ENCODE data around the gene CRNKL1. TPM values are rescaled to one million over a fixed set of nuclear protein-coding genes. Genes with fewer than 3 reads are reported as not detected.

The CRNKL1 gene
- total RNA-seq, 2 donors from 2014 or later = 22.0 to 27.1 TPM

DNA sequence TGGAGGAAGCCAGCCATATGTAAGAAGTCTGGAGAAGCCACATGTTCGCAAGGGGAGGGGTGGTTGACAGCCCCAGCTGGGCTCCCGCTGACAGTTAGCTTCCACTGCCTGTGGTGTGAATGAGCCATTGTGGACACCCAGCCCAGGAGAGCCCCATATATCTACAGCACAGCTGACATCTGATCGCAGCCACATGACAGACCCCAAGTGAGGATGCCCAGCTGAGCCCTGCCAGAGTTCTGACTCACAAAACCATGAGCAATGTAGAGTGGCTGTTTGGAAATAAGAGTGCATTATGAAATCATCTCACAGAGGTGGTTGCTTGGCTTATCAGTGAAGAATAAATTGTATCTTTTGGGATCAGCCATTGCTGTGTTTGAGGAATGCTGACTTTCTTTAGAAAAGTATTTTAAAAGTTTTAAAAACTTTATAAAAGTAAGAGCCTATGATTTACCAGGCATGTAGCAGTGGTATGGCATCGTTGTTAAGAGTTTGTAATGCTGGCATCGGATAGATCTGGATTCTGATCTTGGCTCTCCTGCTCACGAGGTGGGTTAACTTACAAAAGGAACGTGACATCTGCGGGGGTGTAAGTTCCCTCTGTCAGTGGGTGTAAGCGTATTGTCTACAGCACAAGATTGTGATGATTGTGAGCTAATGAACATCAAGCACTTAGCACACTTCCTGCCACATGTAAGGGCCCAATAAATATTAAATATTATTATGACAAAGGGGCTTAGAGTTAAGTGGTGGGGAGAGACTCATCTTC is 24.2 kb upstream of the CRNKL1 start:
- no peak overlapping the region for H3K27ac ChIP-seq
- H3K4me3 ChIP-seq = no peak overlapping the region
- no peak for TF ChIP-seq POLR2A (IDR thresholded peaks at IDR 0.05)
- TF ChIP-seq, protein P1, sequence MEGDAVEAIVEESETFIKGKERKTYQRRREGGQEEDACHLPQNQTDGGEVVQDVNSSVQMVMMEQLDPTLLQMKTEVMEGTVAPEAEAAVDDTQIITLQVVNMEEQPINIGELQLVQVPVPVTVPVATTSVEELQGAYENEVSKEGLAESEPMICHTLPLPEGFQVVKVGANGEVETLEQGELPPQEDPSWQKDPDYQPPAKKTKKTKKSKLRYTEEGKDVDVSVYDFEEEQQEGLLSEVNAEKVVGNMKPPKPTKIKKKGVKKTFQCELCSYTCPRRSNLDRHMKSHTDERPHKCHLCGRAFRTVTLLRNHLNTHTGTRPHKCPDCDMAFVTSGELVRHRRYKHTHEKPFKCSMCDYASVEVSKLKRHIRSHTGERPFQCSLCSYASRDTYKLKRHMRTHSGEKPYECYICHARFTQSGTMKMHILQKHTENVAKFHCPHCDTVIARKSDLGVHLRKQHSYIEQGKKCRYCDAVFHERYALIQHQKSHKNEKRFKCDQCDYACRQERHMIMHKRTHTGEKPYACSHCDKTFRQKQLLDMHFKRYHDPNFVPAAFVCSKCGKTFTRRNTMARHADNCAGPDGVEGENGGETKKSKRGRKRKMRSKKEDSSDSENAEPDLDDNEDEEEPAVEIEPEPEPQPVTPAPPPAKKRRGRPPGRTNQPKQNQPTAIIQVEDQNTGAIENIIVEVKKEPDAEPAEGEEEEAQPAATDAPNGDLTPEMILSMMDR (IDR thresholded peaks at IDR 0.05) = no peak
- no peaks in the 10 kb centered on the region for H3K36me3 ChIP-seq
- H3K27me3 ChIP-seq (replicated peaks; ENCODE audit: insufficient read depth) = no peaks in the 10 kb centered on the region
- no peaks in the 10 kb centered on the region for H3K9me3 ChIP-seq
- H3K4me1 ChIP-seq (replicated peaks) = no peaks in the 10 kb centered on the region
- 87% methylated on average over 9 of the region's 9 CpGs for WGBS
- intact Hi-C loops (cut with DNase I) = no loop called here
- DNase-seq (ENCODE audit: low spot score) = no peak

DNA sequence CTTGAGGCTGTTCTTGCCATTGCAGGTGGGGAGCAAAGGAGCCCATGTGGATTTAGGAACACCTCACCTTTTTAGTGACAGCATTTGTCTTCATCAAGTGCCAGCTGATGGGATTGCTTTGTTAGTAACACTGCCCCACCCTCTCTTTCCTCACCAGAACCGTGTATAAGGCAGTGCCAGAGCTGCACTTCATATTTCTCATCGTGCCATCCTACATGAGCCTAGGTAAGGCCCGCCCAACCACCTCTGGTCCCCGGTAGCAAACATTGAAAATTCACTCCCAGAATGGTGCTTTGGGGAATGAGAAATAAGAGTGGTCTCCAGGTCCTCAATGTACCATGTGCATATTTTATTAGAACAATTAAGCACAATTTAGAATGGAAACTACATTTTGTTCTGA is 22.8 kb upstream of the CRNKL1 start:
- 86% methylated on average over 4 of the region's 4 CpGs for WGBS
- H3K36me3 ChIP-seq = no peaks in the 10 kb centered on the region

DNA sequence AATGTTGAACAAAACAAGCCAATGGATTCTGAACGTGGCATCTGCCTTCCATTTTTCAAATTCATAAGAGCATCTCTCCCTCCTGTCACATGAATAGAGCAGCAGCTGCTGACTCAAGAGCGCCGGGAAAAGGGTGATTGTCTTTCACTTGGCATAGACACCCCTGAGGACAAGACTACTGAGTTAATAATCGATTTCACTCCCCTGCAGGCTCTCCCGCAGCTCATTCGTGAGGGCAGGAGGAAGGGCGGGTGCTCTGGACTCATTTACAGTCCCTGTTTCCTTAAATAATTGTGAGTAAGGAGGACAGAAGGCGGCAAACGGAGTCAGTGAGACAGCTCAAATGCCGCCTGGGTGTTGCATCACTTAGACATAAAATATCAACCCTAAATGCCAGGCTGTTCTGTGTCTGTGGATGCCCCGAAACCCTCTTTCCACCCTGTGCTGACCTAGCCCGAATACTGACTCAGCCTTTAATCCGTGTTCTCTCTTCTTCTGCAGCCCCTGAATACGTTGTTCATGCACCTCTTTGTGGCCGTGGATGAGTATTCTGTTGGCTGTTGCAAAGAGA is 21.6 kb upstream of the CRNKL1 start:
- Histone ChIP-seq H3K27ac (no peak overlapping the region), H3K4me1 (replicated peaks) (no peaks in the 10 kb centered on the region), H3K9me3 (no peaks in the 10 kb centered on the region), H3K4me3 (no peak overlapping the region), H3K36me3 (no peaks in the 10 kb centered on the region), H3K27me3 (replicated peaks; ENCODE audit: insufficient read depth) (no peaks in the 10 kb centered on the region)
- TF ChIP-seq POLR2A (IDR thresholded peaks at IDR 0.05) = no peak
- TF ChIP-seq POLR2AphosphoS5 (IDR thresholded peaks at IDR 0.05) = no peak
- TF ChIP-seq, protein P1 (IDR thresholded peaks at IDR 0.05) = no peak
- 70% methylated on average over 15 of the region's 15 CpGs for WGBS
- intact Hi-C loops (cut with DNase I) = no loop called here
- no peak for DNase-seq (ENCODE audit: low spot score)

More for the DNA sequence above, 22.8 kb upstream of the CRNKL1 start:
- Histone ChIP-seq H3K9me3 (no peaks in the 10 kb centered on the region), H3K4me3 (no peak overlapping the region), H3K4me1 (replicated peaks) (no peaks in the 10 kb centered on the region), H3K27me3 (replicated peaks; ENCODE audit: insufficient read depth) (no peaks in the 10 kb centered on the region), H3K27ac (no peak overlapping the region)
- TF ChIP-seq, protein P1 (IDR thresholded peaks at IDR 0.05) = no peak
- no peak for TF ChIP-seq POLR2A (IDR thresholded peaks at IDR 0.05)
- no peak for TF ChIP-seq POLR2AphosphoS5 (IDR thresholded peaks at IDR 0.05)
- no peak for DNase-seq (ENCODE audit: low spot score)
- intact Hi-C loops (cut with DNase I) = no loop called here

DNA sequence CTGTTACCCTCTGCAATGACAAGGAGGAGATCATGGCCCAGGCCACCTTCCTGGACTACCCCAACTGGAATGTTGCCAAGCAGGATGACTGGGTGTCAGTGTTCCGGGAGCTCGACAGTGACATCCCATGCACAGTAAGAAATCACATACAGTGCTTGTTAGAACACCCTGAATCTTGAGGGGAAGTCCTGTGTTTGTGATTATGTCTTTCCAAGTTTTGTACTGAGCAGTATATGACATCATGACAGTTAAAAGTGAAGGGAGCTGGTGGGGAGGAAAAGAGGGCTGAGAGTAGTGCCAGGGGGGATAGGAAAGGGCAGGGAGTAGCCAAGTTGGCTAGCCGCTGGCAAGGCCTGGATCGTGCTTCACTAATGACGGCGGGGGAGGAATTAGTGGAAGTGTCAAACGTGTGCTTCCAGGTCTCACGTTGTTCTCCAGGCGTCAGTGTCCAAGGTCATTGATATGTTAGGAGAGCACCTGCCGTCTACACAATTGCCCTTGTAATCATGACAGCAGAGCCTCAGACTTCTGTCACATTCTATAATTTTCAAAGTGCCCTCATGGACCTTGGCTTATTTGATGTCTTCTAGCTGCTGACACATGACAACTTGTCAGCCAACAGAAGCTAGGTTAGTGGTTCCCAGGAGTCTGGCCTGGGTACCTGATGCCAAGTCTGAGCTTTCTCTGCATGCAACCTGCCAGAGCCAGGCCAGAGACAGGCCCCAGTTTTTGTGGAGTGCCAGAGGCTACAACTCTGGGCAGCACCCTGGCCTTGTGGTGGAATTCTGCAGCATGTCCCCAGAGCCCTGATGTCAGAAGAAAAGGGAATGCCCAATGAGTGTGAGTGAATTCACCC is 18.8 kb upstream of the CRNKL1 start:
- 74% methylated on average over 10 of the region's 10 CpGs for WGBS
- TF ChIP-seq POLR2AphosphoS5 (IDR thresholded peaks at IDR 0.05) = no peak
- TF ChIP-seq, protein P1 (IDR thresholded peaks at IDR 0.05) = no peak
- no peak for TF ChIP-seq POLR2A (IDR thresholded peaks at IDR 0.05)
- intact Hi-C loops (cut with DNase I) = no loop called here
- Histone ChIP-seq H3K9me3 (no peaks in the 10 kb centered on the region), H3K27me3 (replicated peaks; ENCODE audit: insufficient read depth) (no peaks in the 10 kb centered on the region), H3K4me3 (no peak overlapping the region), H3K36me3 (no peaks in the 10 kb centered on the region), H3K4me1 (replicated peaks) (no peaks in the 10 kb centered on the region), H3K27ac (no peak overlapping the region)
- no peak for DNase-seq (ENCODE audit: low spot score)

Data from prostate gland (tissue), 2 donors.